ENCODE measurements around the gene GPR17. TPM values are rescaled to one million over a fixed set of nuclear protein-coding genes. Genes with fewer than 3 reads are reported as not detected.

GPR17 gene
- total RNA-seq, 2 donors from 2014 or later = not detected

DNA sequence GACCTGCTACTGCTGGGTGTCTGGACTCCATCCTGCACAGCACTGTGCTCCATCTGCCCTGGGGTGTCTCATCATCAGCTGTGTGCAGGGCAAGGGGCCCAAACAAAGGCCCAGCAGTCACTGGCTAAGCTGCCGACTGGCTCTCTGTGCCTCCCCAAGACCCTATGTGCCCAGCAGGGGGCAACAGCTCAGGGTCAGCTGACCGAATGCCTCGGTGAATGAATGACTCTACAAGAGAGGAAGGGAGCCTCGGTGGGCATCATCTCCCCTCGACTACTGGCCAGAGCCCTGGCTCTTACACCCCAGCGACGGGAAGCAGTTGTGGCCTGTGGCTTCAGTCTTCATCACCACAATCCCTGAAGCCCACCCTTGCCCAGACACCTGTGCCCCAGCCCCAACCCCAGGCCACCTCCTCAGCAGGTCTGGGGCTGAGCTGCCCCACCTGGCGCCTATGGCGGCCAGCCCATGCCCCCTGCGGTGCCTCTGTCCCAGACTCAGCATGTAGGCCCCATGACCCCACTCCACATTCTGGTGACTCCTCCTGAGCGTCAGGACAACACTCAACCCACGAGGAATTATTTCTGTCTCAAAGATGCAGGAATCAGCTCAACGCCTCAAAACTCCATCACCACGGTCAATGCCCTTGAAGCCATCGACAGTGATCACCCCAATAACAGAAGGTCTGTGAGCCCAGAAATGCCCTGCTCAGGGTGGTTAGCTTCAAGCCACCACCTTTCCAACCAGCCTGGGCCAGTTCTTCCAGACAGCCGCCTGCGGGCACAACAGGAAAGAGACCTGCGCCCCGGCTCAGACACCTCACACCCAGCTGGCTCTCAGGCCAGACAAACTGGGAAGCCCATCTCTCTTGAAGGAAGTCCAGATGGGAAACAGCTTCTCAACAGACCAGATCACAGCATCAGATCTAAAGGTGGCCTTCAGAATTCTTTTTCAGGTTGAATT, 1.6 kb upstream of the GPR17 start:
- Mint-ChIP-seq H3K9me3 (no peaks in the 10 kb centered on the region), H3K27ac (peak overlapping the region in 1 of 2 donors; percentile 53), H3K36me3 (no peaks in the 10 kb centered on the region)
- no peak for DNase-seq (ENCODE audit: low spot score in 2 of 2)
- no peak for ATAC-seq

DNA sequence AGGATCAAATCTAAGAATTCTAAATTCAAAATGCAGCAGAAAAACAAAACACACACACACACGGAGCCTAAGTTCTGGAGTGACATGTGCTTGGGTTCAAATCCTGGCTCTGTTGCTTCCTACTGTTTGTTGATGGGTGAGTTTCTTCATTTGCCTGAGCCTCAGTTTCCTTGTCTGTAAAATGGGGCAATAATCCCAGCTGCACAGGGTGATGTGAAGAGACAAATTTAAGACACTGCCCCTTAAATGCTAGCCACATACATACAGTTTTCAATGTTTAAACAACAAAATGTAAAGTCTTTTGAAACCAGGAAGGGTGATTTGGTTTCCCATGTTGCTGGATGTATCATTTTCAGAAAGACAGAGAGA, 943 bp upstream of the GPR17 start:
- peak overlapping the region in 1 of 2 donors; percentile 53 for H3K27ac Mint-ChIP-seq
- no peaks in the 10 kb centered on the region for H3K36me3 Mint-ChIP-seq
- no peaks in the 10 kb centered on the region for H3K9me3 Mint-ChIP-seq
- no peak for ATAC-seq
- DNase-seq (ENCODE audit: low spot score in 2 of 2) = no peak

GRCh38 chr2:127646487-127647241, 711 bp downstream of the GPR17 start:
- DNase-seq (ENCODE audit: low spot score in 2 of 2) (no peak), ATAC-seq (no peak)
- H3K27ac Mint-ChIP-seq = no peak overlapping the region
- no peaks in the 10 kb centered on the region for H3K36me3 Mint-ChIP-seq
- no peaks in the 10 kb centered on the region for H3K9me3 Mint-ChIP-seq

DNA sequence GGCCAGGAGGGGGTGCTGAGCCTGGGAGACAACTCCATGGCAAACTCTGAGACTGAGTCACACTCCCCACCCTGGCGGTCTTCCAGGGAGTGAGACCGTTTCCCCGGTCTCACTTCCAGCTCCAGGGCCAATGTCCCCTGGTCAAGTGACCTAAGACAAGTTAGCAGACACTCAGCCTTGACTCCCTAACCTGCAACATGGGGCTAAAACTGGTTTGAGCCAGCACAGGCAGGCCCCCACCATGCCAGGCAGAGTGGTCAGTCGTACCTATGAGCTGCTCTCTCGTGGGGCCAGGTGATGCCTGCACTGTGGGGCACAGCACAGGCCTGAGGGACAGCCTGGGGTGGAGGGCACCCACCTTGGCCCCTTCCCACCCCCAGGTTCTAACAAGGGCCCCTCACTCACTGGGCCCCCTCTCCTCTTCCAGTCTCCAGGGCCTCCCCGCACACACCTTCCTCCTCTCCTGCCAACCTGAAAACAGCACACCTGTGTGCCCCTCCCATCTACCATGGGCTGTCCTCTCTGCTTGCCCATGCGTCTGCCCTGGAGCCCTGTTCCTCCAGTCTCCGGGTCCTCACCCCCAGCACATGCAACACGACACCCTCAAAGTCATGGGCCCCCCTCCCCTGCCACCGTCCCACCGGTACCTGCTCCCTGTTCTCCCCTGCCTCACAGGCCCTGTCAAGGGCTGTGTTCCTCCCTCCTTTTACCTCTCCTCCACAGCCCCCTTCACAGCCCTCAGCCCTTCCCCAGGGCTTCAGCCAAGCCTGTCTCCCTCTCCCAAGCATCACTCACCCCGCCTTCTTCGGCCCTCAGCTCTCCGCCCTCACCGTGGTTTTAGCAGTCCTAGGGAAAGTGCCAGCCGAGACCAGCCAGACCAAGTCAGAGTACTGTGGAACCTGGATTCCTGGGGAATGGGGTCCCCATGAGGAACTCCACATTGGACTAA, 1.6 kb downstream of the GPR17 start:
- Mint-ChIP-seq H3K9me3 (no peaks in the 10 kb centered on the region), H3K27ac (no peak overlapping the region), H3K36me3 (no peaks in the 10 kb centered on the region)
- DNase-seq (ENCODE audit: low spot score in 2 of 2) (no peak), ATAC-seq (no peak)

DNA sequence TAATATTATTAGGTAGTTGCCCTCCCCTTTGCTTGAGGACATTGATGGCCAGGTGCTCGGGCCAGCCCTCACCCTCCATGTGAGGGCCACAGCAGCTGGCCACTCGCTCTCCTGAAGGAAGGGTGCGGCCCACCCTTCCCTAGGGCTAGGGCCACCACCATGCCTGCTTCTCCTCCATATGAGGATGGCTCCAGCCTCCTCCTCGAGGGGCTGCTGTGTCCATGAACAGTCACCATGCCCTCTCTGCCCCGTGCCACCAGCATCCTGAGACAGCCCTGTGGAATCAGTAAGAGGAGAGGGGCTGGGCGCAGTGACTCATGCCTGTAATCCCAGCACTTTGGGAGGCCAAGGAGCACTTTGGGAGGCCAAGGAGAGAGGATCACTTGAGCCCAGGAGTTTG, 2.4 kb downstream of the GPR17 start:
- Mint-ChIP-seq H3K27ac (no peak overlapping the region), H3K36me3 (no peaks in the 10 kb centered on the region), H3K9me3 (no peaks in the 10 kb centered on the region)
- no peak for DNase-seq (ENCODE audit: low spot score in 2 of 2)
- ATAC-seq = no peak

GRCh38 chr2:127649100-127649611, 3.2 kb downstream of the GPR17 start:
- H3K27ac Mint-ChIP-seq = no peak overlapping the region
- no peaks in the 10 kb centered on the region for H3K9me3 Mint-ChIP-seq
- ATAC-seq (peak in 1 of 2 donors; percentile 27), DNase-seq (ENCODE audit: low spot score in 2 of 2) (no peak)
- H3K36me3 Mint-ChIP-seq = no peaks in the 10 kb centered on the region

- H3K36me3 Mint-ChIP-seq = no peaks in the 10 kb centered on the region
- no peaks in the 10 kb centered on the region for H3K9me3 Mint-ChIP-seq
- ATAC-seq (peak; percentile 84 to 86), DNase-seq (ENCODE audit: low spot score in 2 of 2) (peak; percentile 74 to 95)
- H3K27ac Mint-ChIP-seq = no peak overlapping the region
Observed at GRCh38 chr2:127649684-127650040, 3.7 kb downstream of the GPR17 start.

- H3K27ac Mint-ChIP-seq = no peak overlapping the region
- no peaks in the 10 kb centered on the region for H3K36me3 Mint-ChIP-seq
- ATAC-seq (peak in 1 of 2 donors; percentile 40), DNase-seq (ENCODE audit: low spot score in 2 of 2) (no peak)
- H3K9me3 Mint-ChIP-seq = no peaks in the 10 kb centered on the region
Observed at GRCh38 chr2:127650041-127650784, 4.3 kb downstream of the GPR17 start.

- ATAC-seq = no peak
- Mint-ChIP-seq H3K27ac (no peak overlapping the region), H3K9me3 (no peaks in the 10 kb centered on the region), H3K36me3 (no peaks in the 10 kb centered on the region)
- no peak for DNase-seq (ENCODE audit: low spot score in 2 of 2)
Observed at GRCh38 chr2:127650785-127651380, 4.9 kb downstream of the GPR17 start.

DNA sequence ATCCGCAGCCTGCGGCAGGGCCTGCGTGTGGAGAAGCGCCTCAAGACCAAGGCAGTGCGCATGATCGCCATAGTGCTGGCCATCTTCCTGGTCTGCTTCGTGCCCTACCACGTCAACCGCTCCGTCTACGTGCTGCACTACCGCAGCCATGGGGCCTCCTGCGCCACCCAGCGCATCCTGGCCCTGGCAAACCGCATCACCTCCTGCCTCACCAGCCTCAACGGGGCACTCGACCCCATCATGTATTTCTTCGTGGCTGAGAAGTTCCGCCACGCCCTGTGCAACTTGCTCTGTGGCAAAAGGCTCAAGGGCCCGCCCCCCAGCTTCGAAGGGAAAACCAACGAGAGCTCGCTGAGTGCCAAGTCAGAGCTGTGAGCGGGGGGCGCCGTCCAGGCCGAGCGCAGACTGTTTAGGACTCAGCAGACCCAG, 5.4 kb downstream of the GPR17 start:
- DNase-seq (ENCODE audit: low spot score in 2 of 2) = no peak
- Mint-ChIP-seq H3K27ac (no peak overlapping the region), H3K36me3 (no peaks in the 10 kb centered on the region), H3K9me3 (no peaks in the 10 kb centered on the region)
- ATAC-seq = no peak

DNA sequence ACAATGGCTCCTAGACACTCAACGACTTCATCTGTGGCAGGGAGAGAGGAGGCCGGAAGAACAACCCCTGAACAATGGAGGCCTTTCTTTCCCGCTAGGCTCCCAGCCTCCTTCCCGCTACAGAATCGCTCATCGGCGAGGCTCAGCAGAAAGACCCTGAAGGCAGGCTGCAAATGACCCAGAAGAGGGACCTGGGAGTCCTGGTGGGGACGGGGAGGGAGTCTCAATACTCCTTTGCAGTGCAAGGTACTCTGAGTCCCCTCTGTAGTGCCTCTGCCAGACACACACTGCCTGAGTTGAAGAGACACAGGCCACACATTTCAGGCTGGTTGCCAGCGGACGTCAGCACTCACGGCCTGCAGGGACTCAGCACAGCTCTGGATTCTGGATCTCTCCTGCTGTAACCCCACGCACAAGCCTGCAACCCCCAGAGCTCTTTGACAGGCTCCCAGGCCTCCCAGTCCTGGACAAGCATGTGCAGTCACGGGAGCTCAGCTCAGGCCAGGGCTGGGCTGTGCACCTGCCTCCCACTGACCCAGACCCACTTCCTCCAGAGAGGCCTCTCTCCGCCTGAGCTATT, 6.1 kb downstream of the GPR17 start:
- H3K36me3 Mint-ChIP-seq = no peaks in the 10 kb centered on the region
- no peaks in the 10 kb centered on the region for H3K9me3 Mint-ChIP-seq
- H3K27ac Mint-ChIP-seq = no peak overlapping the region
- ATAC-seq (no peak), DNase-seq (ENCODE audit: low spot score in 2 of 2) (no peak)

DNA sequence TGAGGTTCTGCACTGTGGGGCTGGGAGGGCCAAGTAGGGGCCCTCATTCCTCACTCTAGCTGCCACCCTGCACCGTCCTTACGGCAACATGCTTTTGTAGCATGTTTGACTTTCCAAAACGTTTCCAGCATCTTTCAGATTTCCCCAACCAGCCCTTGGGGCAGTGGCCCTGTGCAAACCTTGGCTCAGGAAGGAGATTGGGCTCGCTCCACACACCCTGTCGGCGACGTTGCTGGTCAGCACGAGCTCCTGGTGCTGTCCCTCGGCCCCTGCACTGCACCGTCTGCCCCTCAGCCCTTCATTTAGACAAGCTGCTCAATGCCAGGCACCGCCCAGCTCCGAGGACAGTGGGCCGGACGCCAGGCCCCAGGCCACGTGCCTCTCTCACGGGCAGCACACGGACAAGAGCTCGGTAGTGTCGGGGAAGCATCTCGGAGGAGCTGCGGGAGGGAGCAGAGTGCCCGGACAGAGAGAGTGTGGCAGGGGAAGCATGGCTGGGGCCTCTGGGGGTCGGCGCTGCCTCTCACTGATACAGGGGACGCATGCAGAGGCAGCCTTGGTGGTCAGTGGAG, 6.9 kb downstream of the GPR17 start:
- no peak for ATAC-seq
- Mint-ChIP-seq H3K9me3 (no peaks in the 10 kb centered on the region), H3K36me3 (no peaks in the 10 kb centered on the region), H3K27ac (peak overlapping the region in 1 of 2 donors; percentile 86)
- DNase-seq (ENCODE audit: low spot score in 2 of 2) = no peak

- ATAC-seq = no peak
- Mint-ChIP-seq H3K27ac (peak overlapping the region in 1 of 2 donors; percentile 86), H3K36me3 (no peaks in the 10 kb centered on the region)
Observed at GRCh38 chr2:127653421-127654083, 7.6 kb downstream of the GPR17 start.

GRCh38 chr2:127654084-127654837, 8.3 kb downstream of the GPR17 start:
- Mint-ChIP-seq H3K9me3 (no peaks in the 10 kb centered on the region), H3K36me3 (no peaks in the 10 kb centered on the region), H3K27ac (peak overlapping the region in 1 of 2 donors; percentile 86)
- ATAC-seq (no peak), DNase-seq (ENCODE audit: low spot score in 2 of 2) (no peak)

More at GRCh38 chr2:127653421-127654083, 7.6 kb downstream of the GPR17 start:
- no peak for DNase-seq (ENCODE audit: low spot score in 2 of 2)
- no peaks in the 10 kb centered on the region for H3K9me3 Mint-ChIP-seq

All from activated naive CD4-positive, alpha-beta T cell treated with anti-CD3 and anti-CD28 coated beads, Interleukin-2, amount 50 U/mL, for 72 hours (primary cell).